GM23338 (cell line): ENCODE data around the gene TRIM31. TPM values are rescaled to one million over a fixed set of nuclear protein-coding genes. Genes with fewer than 3 reads are reported as not detected.

Experiments
- ATAC-seq: fragments of 200-7000 bp; cut with Tn5 transposase; 3 replicates; pipeline ENCODE4 v1.9.1; 2020
- DNase-seq: peaks from one replicate; pipeline ENCODE4 v3.0.0-alpha.2; 2015; ENCODE audit warnings: low spot score
- H2AFZ ChIP-seq: fragments of 200-600 bp; sonication (generic); 2 replicates; pipeline ENCODE4 v1.8.0; 2016; ENCODE audit warnings: antibody characterized with exemption, mild to moderate bottlenecking, moderate library complexity
- H3F3A ChIP-seq: fragments of 200-600 bp; sonication (generic); replicated peaks from 2 replicates; pipeline ENCODE4 v1.8.0; 2017; ENCODE audit warnings: antibody characterized with exemption, mixed run types, low read depth
- H3K27ac ChIP-seq: fragments of 200-600 bp; sonication (generic); 2 replicates; pipeline ENCODE4 v1.6.1; 2016; ENCODE audit warnings: low read depth
- H3K27me3 ChIP-seq: fragments of 200-600 bp; sonication (generic); 2 replicates; pipeline ENCODE4 v1.8.0; 2016; ENCODE audit warnings: mild to moderate bottlenecking, mixed run types, moderate library complexity; ENCODE audit not compliant: insufficient read depth
- H3K36me3 ChIP-seq: fragments of 200-600 bp; sonication (generic); 2 replicates; pipeline ENCODE4 v1.8.0; 2016; ENCODE audit warnings: mild to moderate bottlenecking; ENCODE audit not compliant: insufficient read depth
- H3K4me1 ChIP-seq: fragments of 200-600 bp; sonication (generic); 2 replicates; pipeline ENCODE4 v1.8.0; 2016; ENCODE audit warnings: mild to moderate bottlenecking, moderate library complexity; ENCODE audit not compliant: insufficient read depth
- H3K4me2 ChIP-seq: fragments of 200-600 bp; sonication (generic); 2 replicates; pipeline ENCODE4 v1.7.1; 2017; ENCODE audit warnings: mixed run types
- H3K4me3 ChIP-seq: fragments of 200-600 bp; sonication (generic); 2 replicates; pipeline ENCODE4 v1.6.1; 2016; ENCODE audit warnings: mixed run types
- H3K79me2 ChIP-seq: fragments of 200-600 bp; sonication (generic); replicated peaks from 2 replicates; pipeline ENCODE4 v1.8.0; 2017; ENCODE audit warnings: mild to moderate bottlenecking; ENCODE audit not compliant: insufficient read depth
- H3K9me2 ChIP-seq: fragments of 200-600 bp; sonication (generic); 2 replicates; pipeline ENCODE4 v1.8.0; 2017; ENCODE audit not compliant: insufficient read depth
- H4K20me1 ChIP-seq: fragments of 200-600 bp; sonication (generic); replicated peaks from 2 replicates; pipeline ENCODE4 v1.8.0; 2017; ENCODE audit warnings: mild to moderate bottlenecking; ENCODE audit not compliant: insufficient read depth
- H3K27ac Mint-ChIP-seq: 2 replicates; pipeline ENCODE4 v1.8.0; 2020; ENCODE audit warnings: inconsistent platforms, mild to moderate bottlenecking, moderate library complexity, mixed read lengths
- H3K27me3 Mint-ChIP-seq: 3 replicates; pipeline ENCODE4 v1.8.0; 2022; ENCODE audit warnings: low read depth, mild to moderate bottlenecking, moderate library complexity, mixed read lengths, inconsistent platforms; ENCODE audit not compliant: insufficient read depth, poor library complexity
- H3K36me3 Mint-ChIP-seq: 3 replicates; pipeline ENCODE4 v1.8.0; 2021; ENCODE audit warnings: low read depth, mild to moderate bottlenecking, inconsistent platforms, moderate library complexity, mixed read lengths
- H3K4me1 Mint-ChIP-seq: 3 replicates; pipeline ENCODE4 v1.8.0; 2020; ENCODE audit warnings: mild to moderate bottlenecking, inconsistent platforms, mixed read lengths
- H3K4me3 Mint-ChIP-seq: 3 replicates; pipeline ENCODE4 v1.8.0; 2021; ENCODE audit warnings: moderate library complexity, mild to moderate bottlenecking, inconsistent platforms, mixed read lengths
- H3K9me3 Mint-ChIP-seq: 3 replicates; pipeline ENCODE4 v1.8.0; 2020; ENCODE audit warnings: moderate library complexity, mild to moderate bottlenecking, inconsistent platforms, mixed read lengths
- CREB1 ChIP-seq: fragments of 250-450 bp; sonication (Bioruptor Pico); IDR thresholded peaks from 2 replicates; pipeline ENCODE4 v1.5.0; 2020; ENCODE audit warnings: low read depth, mild to moderate bottlenecking, moderate library complexity
- CTCF ChIP-seq, 2 experiments: fragments of 200-600 bp in 1 of 2; sonication (generic) in 1 of 2; conservative IDR thresholded peaks; 2 replicates each; pipeline versions ENCODE4 v1.5.1 to v1.6.1; 2016 to 2017; ENCODE audit warnings: antibody characterized with exemption in 2 of 2, low read depth in 2 of 2, mild to moderate bottlenecking in 2 of 2, moderate library complexity in 1 of 2
- ETS1 ChIP-seq: IDR thresholded peaks from 2 replicates; pipeline ENCODE4 v1.6.1; 2016; ENCODE audit warnings: antibody characterized with exemption
- EZH2 ChIP-seq: fragments of 200-600 bp; sonication (generic); IDR thresholded peaks from one replicate; pipeline ENCODE4 v1.8.0; 2017; ENCODE audit warnings: antibody characterized with exemption, mild to moderate bottlenecking, low read depth; ENCODE audit not compliant: unreplicated experiment
- EZH2phosphoT487 ChIP-seq: fragments of 200-600 bp; sonication (generic); IDR thresholded peaks from one replicate; pipeline ENCODE4 v1.8.1; 2018; ENCODE audit warnings: antibody characterized with exemption; ENCODE audit not compliant: unreplicated experiment
- JUNB ChIP-seq: IDR thresholded peaks from one replicate; pipeline ENCODE4 v1.6.1; 2016; ENCODE audit warnings: antibody characterized with exemption; ENCODE audit not compliant: unreplicated experiment
- NANOG ChIP-seq: IDR thresholded peaks from 2 replicates; pipeline ENCODE4 v1.6.1; 2016; ENCODE audit warnings: antibody characterized with exemption, borderline replicate concordance
- POLR2AphosphoS5 ChIP-seq: IDR thresholded peaks from 2 replicates; pipeline ENCODE4 v1.6.1; 2016; ENCODE audit warnings: antibody characterized with exemption, low read depth
- REST ChIP-seq: IDR thresholded peaks from one replicate; pipeline ENCODE4 v1.6.1; 2018; ENCODE audit warnings: antibody characterized with exemption; ENCODE audit not compliant: unreplicated experiment
- STAT1 ChIP-seq: IDR thresholded peaks from one replicate; pipeline ENCODE4 v1.6.1; 2016; ENCODE audit warnings: antibody characterized with exemption; ENCODE audit not compliant: unreplicated experiment
- ZNF114 ChIP-seq: fragments of 250-450 bp; sonication (Bioruptor Pico); IDR thresholded peaks from 2 replicates; pipeline ENCODE4 v1.5.0; 2020; ENCODE audit warnings: mild to moderate bottlenecking, moderate library complexity
- ZNF331 ChIP-seq: fragments of 250-450 bp; sonication (Bioruptor Pico); IDR thresholded peaks from 2 replicates; pipeline ENCODE4 v1.5.0; 2020; ENCODE audit warnings: low read depth, mild to moderate bottlenecking, moderate library complexity
- ZNF462 ChIP-seq: fragments of 250-450 bp; sonication (Bioruptor Pico); IDR thresholded peaks from 2 replicates; pipeline ENCODE4 v1.5.0; 2020; ENCODE audit warnings: mild to moderate bottlenecking, moderate library complexity
- polyA plus RNA-seq: library from polyadenylated mRNA; unstranded; fragments of >200 nt; fragmentation: Nextera tagmentation; extraction: Ambion mirVana; gene quantifications from 2 replicates; pipeline ENCODE4 v1.2.1, GENCODE V29; 2016
- total RNA-seq: library from RNA; depleted of rRNA; stranded (reverse); fragments of >200 nt; shearing (Covaris generic); gene quantifications from 2 replicates; pipeline ENCODE4 v1.2.3, GENCODE V29; 2014

TRIM31 gene
- total and polyA plus RNA-seq, 2 experiments from 2014 or later, result 0.26 TPM; not detected in 1

GRCh38 chr6:30111266-30111856 lies 1.5 kb downstream of the TRIM31 start:
- Mint-ChIP-seq H3K4me1 (no peaks in the 10 kb centered on the region), H3K36me3 (no peaks in the 10 kb centered on the region), H3K9me3 (no peaks in the 10 kb centered on the region), H3K27ac (no peak overlapping the region), H3K4me3 (no peak overlapping the region), H3K27me3 (peaks cover 18% of the 10 kb centered on the region)
- peaks cover 56% of the 10 kb centered on the region for H3K27me3 ChIP-seq
- no peaks in the 10 kb centered on the region for H3F3A ChIP-seq
- no peak overlapping the region for H3K4me2 ChIP-seq
- no peak overlapping the region for H3K27ac ChIP-seq
- H3K9me2 ChIP-seq, result no peaks in the 10 kb centered on the region
- no peaks in the 10 kb centered on the region for H4K20me1 ChIP-seq
- no peak overlapping the region for H2AFZ ChIP-seq
- no peaks in the 10 kb centered on the region for H3K79me2 ChIP-seq
- ATAC-seq (peak; percentile 64), DNase-seq (peak; percentile 16)
- H3K36me3 ChIP-seq, result no peaks in the 10 kb centered on the region
- no peak overlapping the region for H3K4me3 ChIP-seq
- no peaks in the 10 kb centered on the region for H3K4me1 ChIP-seq
- no peak for TF ChIP-seq ETS1
- TF ChIP-seq ZNF462 (CRISPR knock-in tag), result no peak
- no peak for TF ChIP-seq ZNF331
- TF ChIP-seq NANOG, result no peak
- no peak for TF ChIP-seq CTCF (conservative IDR thresholded peaks at IDR 0.05; ENCODE audit: low read depth in 2 of 2)
- no peak for TF ChIP-seq STAT1
- TF ChIP-seq POLR2AphosphoS5, result no peak
- TF ChIP-seq EZH2phosphoT487, result no peak
- TF ChIP-seq JUNB, result no peak
- TF ChIP-seq CREB1 (CRISPR knock-in tag), result no peak
- no peak for TF ChIP-seq EZH2
- no peak for TF ChIP-seq REST
- no peak for TF ChIP-seq ZNF114 (CRISPR knock-in tag)
